Measurements from ENCODE around the gene ARHGDIB.

DNA sequence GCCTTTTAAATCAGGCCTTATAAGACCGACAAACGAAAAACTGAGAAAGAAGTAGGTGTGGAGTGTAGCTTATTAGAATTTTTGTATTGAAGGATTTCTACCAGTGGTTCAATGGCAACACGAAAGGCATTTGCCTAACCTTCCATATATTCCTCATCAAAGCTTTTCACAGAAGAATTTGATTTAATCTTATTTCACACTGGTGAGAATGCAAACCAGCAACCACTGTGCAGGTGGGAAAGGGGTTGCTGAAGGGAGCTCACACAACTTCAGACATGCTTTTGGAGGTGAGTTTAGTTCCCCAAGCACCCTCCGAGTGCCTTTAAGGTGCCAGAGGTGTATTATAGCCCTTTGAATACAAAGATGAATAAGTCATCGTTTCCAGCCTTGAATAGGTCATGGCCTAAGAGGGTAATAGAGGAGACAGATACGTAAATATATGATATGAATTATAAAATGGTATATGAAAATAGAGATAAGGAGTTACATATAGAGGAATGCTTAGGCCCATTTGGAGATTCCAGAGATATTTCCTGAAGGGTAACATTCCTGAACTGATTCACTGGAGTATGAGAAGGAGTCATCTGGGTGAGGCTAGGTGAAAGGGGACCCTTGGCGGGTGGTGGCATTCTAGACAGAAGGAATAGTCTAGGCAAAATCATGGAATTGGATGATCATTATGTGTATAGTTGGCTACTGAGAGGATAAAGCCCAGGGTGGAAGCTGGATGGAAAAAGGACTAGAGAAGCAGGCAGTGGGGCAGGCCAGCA, 29.4 kb downstream of the ARHGDIB start:
- TF ChIP-seq TAF1 (IDR thresholded peaks at IDR 0.05; ENCODE audit: low read depth, low read length) (no peak), POLR2A (IDR thresholded peaks at IDR 0.05; ENCODE audit: low read depth, low read length) (no peak), POLR2AphosphoS5 (IDR thresholded peaks at IDR 0.05; ENCODE audit: low read depth, low read length) (no peak), SPI1 (IDR thresholded peaks at IDR 0.05; ENCODE audit: low read depth, low read length) (no peak), PAX5 (IDR thresholded peaks at IDR 0.05; ENCODE audit: insufficient read depth, low read length, severe bottlenecking) (no peak)
